Hepatocyte (in vitro differentiated cells): ENCODE results near the gene HINT2.

Experiments used
- EZH2 ChIP-seq: fragments of 200-600 bp; sonication (generic); IDR thresholded peaks from 2 replicates; pipeline ENCODE4 v1.6.1; 2016; ENCODE audit warnings: antibody characterized with exemption, mild to moderate bottlenecking, borderline replicate concordance
- TF ChIP-seq, protein P1 (sequence below): fragments of 200-600 bp; sonication (generic); IDR thresholded peaks from 2 replicates; pipeline ENCODE4 v1.5.1; 2016; ENCODE audit warnings: antibody characterized with exemption, mild to moderate bottlenecking; ENCODE audit not compliant: poor library complexity

DNA sequence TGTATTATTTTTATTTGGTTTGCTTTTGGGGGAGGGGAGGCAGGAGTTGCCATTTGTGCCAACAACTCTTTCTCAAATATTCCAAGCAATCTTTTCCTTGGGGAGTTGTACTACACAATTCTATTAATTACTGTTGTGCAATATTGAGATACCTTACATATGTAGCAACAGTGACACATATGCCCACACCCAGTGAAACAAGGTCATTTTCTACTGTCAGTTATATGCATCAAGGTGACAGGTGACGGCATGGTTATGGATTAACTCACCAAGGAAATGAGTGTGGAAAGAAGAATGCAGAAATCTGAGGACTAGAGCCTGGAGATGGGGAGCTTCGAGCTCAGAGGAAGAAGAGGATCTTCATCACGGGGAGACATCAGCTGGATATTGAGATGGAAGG lies 42.9 kb downstream of the HINT2 start:
- no peak for TF ChIP-seq EZH2
- TF ChIP-seq, protein P1, sequence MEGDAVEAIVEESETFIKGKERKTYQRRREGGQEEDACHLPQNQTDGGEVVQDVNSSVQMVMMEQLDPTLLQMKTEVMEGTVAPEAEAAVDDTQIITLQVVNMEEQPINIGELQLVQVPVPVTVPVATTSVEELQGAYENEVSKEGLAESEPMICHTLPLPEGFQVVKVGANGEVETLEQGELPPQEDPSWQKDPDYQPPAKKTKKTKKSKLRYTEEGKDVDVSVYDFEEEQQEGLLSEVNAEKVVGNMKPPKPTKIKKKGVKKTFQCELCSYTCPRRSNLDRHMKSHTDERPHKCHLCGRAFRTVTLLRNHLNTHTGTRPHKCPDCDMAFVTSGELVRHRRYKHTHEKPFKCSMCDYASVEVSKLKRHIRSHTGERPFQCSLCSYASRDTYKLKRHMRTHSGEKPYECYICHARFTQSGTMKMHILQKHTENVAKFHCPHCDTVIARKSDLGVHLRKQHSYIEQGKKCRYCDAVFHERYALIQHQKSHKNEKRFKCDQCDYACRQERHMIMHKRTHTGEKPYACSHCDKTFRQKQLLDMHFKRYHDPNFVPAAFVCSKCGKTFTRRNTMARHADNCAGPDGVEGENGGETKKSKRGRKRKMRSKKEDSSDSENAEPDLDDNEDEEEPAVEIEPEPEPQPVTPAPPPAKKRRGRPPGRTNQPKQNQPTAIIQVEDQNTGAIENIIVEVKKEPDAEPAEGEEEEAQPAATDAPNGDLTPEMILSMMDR, result no peak
